MM.1S (cell line): ENCODE data around the gene SELENOP.

ENCODE experiments used
- CTCF ChIP-seq: fragments of 300-600 bp; sonication (generic); IDR thresholded peaks from 2 replicates; pipeline ENCODE4 v1.5.1; 2016; ENCODE audit warnings: antibody characterized with exemption, low read length, mixed read lengths
- EZH2 ChIP-seq: fragments of 300-600 bp; sonication (generic); optimal IDR thresholded peaks from 2 replicates; pipeline ENCODE3; 2017; ENCODE audit warnings: low read depth, mild to moderate bottlenecking, antibody characterized with exemption, low read length, mixed read lengths

GRCh38 chr5:42781584-42781983, 30.1 kb downstream of the SELENOP start:
- TF ChIP-seq CTCF, result no peak
- no peak for TF ChIP-seq EZH2
